Hypothalamus (tissue), 51 donors: Measurements from ENCODE around the gene TMEM255A.

Experiments used
- DNase-seq, 51 donors: peaks; one replicate each; lab custom pipeline; 2025; lab: John Stamatoyannopoulos, UW

TMEM255A gene

GRCh38 chrX:120274145-120274544 lies 37.1 kb downstream of the TMEM255A start:
- DNase-seq: no peak

GRCh38 chrX:120271218-120271617 lies 40.0 kb downstream of the TMEM255A start:
- DNase-seq: peak in 2 of 51 donors; percentile 0 to 1

- DNase-seq: no peak
Observed at GRCh38 chrX:120270567-120270966, 40.7 kb downstream of the TMEM255A start.

- DNase-seq: no peak
Observed at GRCh38 chrX:120269373-120270035, 41.8 kb downstream of the TMEM255A start.

GRCh38 chrX:120264341-120264740 lies 46.9 kb downstream of the TMEM255A start:
- no peak for DNase-seq

- DNase-seq: peak in 29 of 51 donors; percentile 0 to 55 (median 10)
Observed at GRCh38 chrX:120262859-120263708, 48.2 kb downstream of the TMEM255A start.

GRCh38 chrX:120260369-120260768 lies 50.9 kb downstream of the TMEM255A start:
- no peak for DNase-seq

GRCh38 chrX:120253784-120254183 lies 57.5 kb downstream of the TMEM255A start:
- no peak for DNase-seq

- peak in 30 of 51 donors; percentile 0 to 48 (median 9) for DNase-seq
Observed at GRCh38 chrX:120251471-120252011, 59.7 kb downstream of the TMEM255A start.

GRCh38 chrX:120250522-120251271 lies 60.6 kb downstream of the TMEM255A start, which contains the start of gene ZBTB33:
Gene ZBTB33, plus strand, starts transcription at chrX:120250812. Its CDS starts 2,604 bp downstream, at chrX:120253416.
- peak; percentile 1 to 91 (median 69) for DNase-seq

- DNase-seq: peak; percentile 0 to 86 (median 46)
Observed at GRCh38 chrX:120244735-120245498, 66.3 kb downstream of the TMEM255A start.

- no peak for DNase-seq
Observed at GRCh38 chrX:120244395-120244734, 66.9 kb downstream of the TMEM255A start.

GRCh38 chrX:120242813-120243212 lies 68.4 kb downstream of the TMEM255A start:
- DNase-seq: no peak

- DNase-seq: no peak
Observed at GRCh38 chrX:120238933-120239332, 72.3 kb downstream of the TMEM255A start.

- no peak for DNase-seq
Observed at GRCh38 chrX:120236687-120237479, 74.4 kb downstream of the TMEM255A start.

- DNase-seq: no peak
Observed at GRCh38 chrX:120235284-120235683, 76.0 kb downstream of the TMEM255A start.

GRCh38 chrX:120228187-120228908 lies 82.9 kb downstream of the TMEM255A start:
- no peak for DNase-seq

- no peak for DNase-seq
Observed at GRCh38 chrX:120224388-120224787, 86.9 kb downstream of the TMEM255A start.

GRCh38 chrX:120223374-120223773 lies 87.9 kb downstream of the TMEM255A start:
- DNase-seq: no peak
